ENCODE results near the gene MCHR1.
"Not testable (repeated sequence)": the region's sequence is repeated elsewhere in the genome, so short reads cannot be mapped to it uniquely, and the experiment has no call there.

The MCHR1 gene

GRCh38 chr22:40653361-40653760, 25.9 kb upstream of the MCHR1 start:
- Histone ChIP-seq H3K4me2 (ENCODE audit: low read length) (no peak overlapping the region), H3K79me2 (ENCODE audit: control insufficient read depth, insufficient read depth, low read length) (no peaks in the 10 kb centered on the region), H3K4ac (ENCODE audit: low read depth, low read length) (no peak overlapping the region), H3K36me3 (ENCODE audit: control insufficient read depth, insufficient read depth, low read length) (no peaks in the 10 kb centered on the region), H3K23ac (ENCODE audit: low read length) (no peak overlapping the region), H2BK120ac (ENCODE audit: low read depth, low read length) (no peak overlapping the region), H2BK15ac (replicated peaks; ENCODE audit: low read depth) (no peak overlapping the region), H3K56ac (ENCODE audit: low read length) (no peak overlapping the region), H3K18ac (ENCODE audit: low read length) (no peak overlapping the region), H2AK5ac (ENCODE audit: low read length) (no peak overlapping the region), H3K4me3 (ENCODE audit: low read length) (no peak overlapping the region), H3K4me1 (ENCODE audit: control insufficient read depth, low read depth, low read length) (no peaks in the 10 kb centered on the region), H2BK5ac (ENCODE audit: low read length) (no peak overlapping the region), H4K8ac (ENCODE audit: low read depth, low read length) (no peak overlapping the region), H3K9ac (ENCODE audit: low read length) (no peak overlapping the region), H4K5ac (ENCODE audit: low read length) (no peak overlapping the region), H3K27me3 (ENCODE audit: insufficient read depth, low read length, poor library complexity) (no peaks in the 10 kb centered on the region), H3K79me1 (ENCODE audit: low read length) (no peaks in the 10 kb centered on the region), H3K27ac (ENCODE audit: low read depth, low read length) (no peak overlapping the region)
- DNase-seq, result no peak
- no CpG with 5 or more reads among the region's 9 CpGs for WGBS (ENCODE audit: extremely low coverage, insufficient coverage, low lambda C conversion rate)

GRCh38 chr22:40654522-40655167, 24.6 kb upstream of the MCHR1 start:
- Histone ChIP-seq H2AK5ac (ENCODE audit: low read length) (no peak overlapping the region), H2BK5ac (ENCODE audit: low read length) (no peak overlapping the region), H3K23ac (ENCODE audit: low read length) (no peak overlapping the region), H4K5ac (ENCODE audit: low read length) (no peak overlapping the region), H3K18ac (ENCODE audit: low read length) (no peak overlapping the region), H3K36me3 (ENCODE audit: control insufficient read depth, insufficient read depth, low read length) (no peaks in the 10 kb centered on the region), H3K27ac (ENCODE audit: low read depth, low read length) (no peak overlapping the region), H3K4me1 (ENCODE audit: control insufficient read depth, low read depth, low read length) (no peaks in the 10 kb centered on the region), H3K4ac (ENCODE audit: low read depth, low read length) (no peak overlapping the region), H4K8ac (ENCODE audit: low read depth, low read length) (no peak overlapping the region), H3K56ac (ENCODE audit: low read length) (no peak overlapping the region), H3K4me2 (ENCODE audit: low read length) (no peak overlapping the region), H3K4me3 (ENCODE audit: low read length) (no peak overlapping the region), H3K79me1 (ENCODE audit: low read length) (no peaks in the 10 kb centered on the region), H3K27me3 (ENCODE audit: insufficient read depth, low read length, poor library complexity) (no peaks in the 10 kb centered on the region), H3K79me2 (ENCODE audit: control insufficient read depth, insufficient read depth, low read length) (no peaks in the 10 kb centered on the region), H2BK15ac (replicated peaks; ENCODE audit: low read depth) (no peak overlapping the region), H2BK120ac (ENCODE audit: low read depth, low read length) (no peak overlapping the region), H3K9ac (ENCODE audit: low read length) (no peak overlapping the region)
- no CpG with 5 or more reads among the region's 11 CpGs for WGBS (ENCODE audit: extremely low coverage, insufficient coverage, low lambda C conversion rate)
- peak; percentile 52 for DNase-seq

- H3K4me1 ChIP-seq (ENCODE audit: control insufficient read depth, low read depth, low read length); H3K4me2 ChIP-seq (ENCODE audit: low read length); H2BK5ac ChIP-seq (ENCODE audit: low read length); H3K79me1 ChIP-seq (ENCODE audit: low read length); H3K23ac ChIP-seq (ENCODE audit: low read length); H3K56ac ChIP-seq (ENCODE audit: low read length); H4K8ac ChIP-seq (ENCODE audit: low read depth, low read length); H3K4me3 ChIP-seq (ENCODE audit: low read length); H3K27ac ChIP-seq (ENCODE audit: low read depth, low read length); H3K36me3 ChIP-seq (ENCODE audit: control insufficient read depth, insufficient read depth, low read length); H3K18ac ChIP-seq (ENCODE audit: low read length); DNase-seq; H3K4ac ChIP-seq (ENCODE audit: low read depth, low read length); H3K27me3 ChIP-seq (ENCODE audit: insufficient read depth, low read length, poor library complexity); H2AK5ac ChIP-seq (ENCODE audit: low read length); H3K9ac ChIP-seq (ENCODE audit: low read length); H3K79me2 ChIP-seq (ENCODE audit: control insufficient read depth, insufficient read depth, low read length); H2BK120ac ChIP-seq (ENCODE audit: low read depth, low read length); H4K5ac ChIP-seq (ENCODE audit: low read length); H2BK15ac ChIP-seq (replicated peaks; ENCODE audit: low read depth): not testable (repeated sequence)
- WGBS (ENCODE audit: extremely low coverage, insufficient coverage, low lambda C conversion rate), result no CpG with 5 or more reads among the region's 3 CpGs
Measured at GRCh38 chr22:40655941-40656340, 23.3 kb upstream of the MCHR1 start.

- not testable (repeated sequence) for H3K23ac ChIP-seq (ENCODE audit: low read length); H3K27ac ChIP-seq (ENCODE audit: low read depth, low read length); H3K56ac ChIP-seq (ENCODE audit: low read length); DNase-seq; H3K36me3 ChIP-seq (ENCODE audit: control insufficient read depth, insufficient read depth, low read length); H4K5ac ChIP-seq (ENCODE audit: low read length); H3K9ac ChIP-seq (ENCODE audit: low read length); H3K4me3 ChIP-seq (ENCODE audit: low read length); H4K8ac ChIP-seq (ENCODE audit: low read depth, low read length); H3K27me3 ChIP-seq (ENCODE audit: insufficient read depth, low read length, poor library complexity); H3K79me1 ChIP-seq (ENCODE audit: low read length); H2BK15ac ChIP-seq (replicated peaks; ENCODE audit: low read depth); H3K4ac ChIP-seq (ENCODE audit: low read depth, low read length); H3K4me1 ChIP-seq (ENCODE audit: control insufficient read depth, low read depth, low read length); H3K79me2 ChIP-seq (ENCODE audit: control insufficient read depth, insufficient read depth, low read length); H2BK5ac ChIP-seq (ENCODE audit: low read length); H3K4me2 ChIP-seq (ENCODE audit: low read length); H2BK120ac ChIP-seq (ENCODE audit: low read depth, low read length); H3K18ac ChIP-seq (ENCODE audit: low read length); H2AK5ac ChIP-seq (ENCODE audit: low read length)
- no CpG with 5 or more reads among the region's 10 CpGs for whole genome bisulfite sequencing (ENCODE audit: extremely low coverage, insufficient coverage, low lambda C conversion rate)
Measured at GRCh38 chr22:40656651-40657050, 22.6 kb upstream of the MCHR1 start.

DNA sequence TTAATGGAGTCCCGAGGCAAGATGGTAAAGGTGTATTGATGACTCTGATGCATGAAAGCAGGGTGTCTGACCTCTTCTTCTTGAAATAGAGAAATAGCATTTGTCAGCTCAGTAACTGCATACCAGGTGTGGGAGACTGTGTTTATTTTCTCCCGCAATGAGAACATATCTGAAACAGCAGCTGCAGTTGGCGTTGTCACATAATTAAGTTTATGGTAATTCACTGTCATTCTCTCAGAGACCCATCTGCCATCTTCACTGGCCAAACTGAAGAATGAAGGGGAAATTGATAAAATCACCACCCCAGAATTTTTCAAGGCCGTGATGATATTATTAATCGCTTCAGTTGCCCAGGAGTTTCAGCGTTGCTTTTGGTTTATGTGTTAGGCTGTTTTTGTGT, 20.1 kb upstream of the MCHR1 start:
- H3K9ac ChIP-seq (ENCODE audit: low read length), result no peak overlapping the region
- no peaks in the 10 kb centered on the region for H3K79me2 ChIP-seq (ENCODE audit: control insufficient read depth, insufficient read depth, low read length)
- H3K18ac ChIP-seq (ENCODE audit: low read length), result no peak overlapping the region
- H3K27me3 ChIP-seq (ENCODE audit: insufficient read depth, low read length, poor library complexity), result no peaks in the 10 kb centered on the region
- H4K5ac ChIP-seq (ENCODE audit: low read length), result no peak overlapping the region
- no peak overlapping the region for H3K23ac ChIP-seq (ENCODE audit: low read length)
- H2BK15ac ChIP-seq (replicated peaks; ENCODE audit: low read depth), result no peak overlapping the region
- no peak overlapping the region for H3K27ac ChIP-seq (ENCODE audit: low read depth, low read length)
- DNase-seq, result no peak
- no peak overlapping the region for H2AK5ac ChIP-seq (ENCODE audit: low read length)
- H3K56ac ChIP-seq (ENCODE audit: low read length), result no peak overlapping the region
- H3K79me1 ChIP-seq (ENCODE audit: low read length), result no peaks in the 10 kb centered on the region
- WGBS (ENCODE audit: extremely low coverage, insufficient coverage, low lambda C conversion rate), result no CpG with 5 or more reads among the region's 6 CpGs
- H3K4me2 ChIP-seq (ENCODE audit: low read length), result no peak overlapping the region
- H3K36me3 ChIP-seq (ENCODE audit: control insufficient read depth, insufficient read depth, low read length), result no peaks in the 10 kb centered on the region
- no peak overlapping the region for H3K4me3 ChIP-seq (ENCODE audit: low read length)
- H3K4me1 ChIP-seq (ENCODE audit: control insufficient read depth, low read depth, low read length), result no peaks in the 10 kb centered on the region
- no peak overlapping the region for H4K8ac ChIP-seq (ENCODE audit: low read depth, low read length)
- H3K4ac ChIP-seq (ENCODE audit: low read depth, low read length), result no peak overlapping the region
- no peak overlapping the region for H2BK120ac ChIP-seq (ENCODE audit: low read depth, low read length)
- H2BK5ac ChIP-seq (ENCODE audit: low read length), result no peak overlapping the region

GRCh38 chr22:40660730-40661129, 18.6 kb upstream of the MCHR1 start:
- Histone ChIP-seq H3K4me1 (ENCODE audit: control insufficient read depth, low read depth, low read length) (no peaks in the 10 kb centered on the region), H3K4ac (ENCODE audit: low read depth, low read length) (no peak overlapping the region), H4K8ac (ENCODE audit: low read depth, low read length) (no peak overlapping the region), H3K18ac (ENCODE audit: low read length) (no peak overlapping the region), H3K56ac (ENCODE audit: low read length) (no peak overlapping the region), H3K79me1 (ENCODE audit: low read length) (no peaks in the 10 kb centered on the region), H3K79me2 (ENCODE audit: control insufficient read depth, insufficient read depth, low read length) (no peaks in the 10 kb centered on the region), H3K4me3 (ENCODE audit: low read length) (no peak overlapping the region), H2AK5ac (ENCODE audit: low read length) (no peak overlapping the region), H3K27ac (ENCODE audit: low read depth, low read length) (no peak overlapping the region), H3K23ac (ENCODE audit: low read length) (no peak overlapping the region), H4K5ac (ENCODE audit: low read length) (no peak overlapping the region), H2BK5ac (ENCODE audit: low read length) (no peak overlapping the region), H3K4me2 (ENCODE audit: low read length) (no peak overlapping the region), H3K27me3 (ENCODE audit: insufficient read depth, low read length, poor library complexity) (no peaks in the 10 kb centered on the region), H3K36me3 (ENCODE audit: control insufficient read depth, insufficient read depth, low read length) (no peaks in the 10 kb centered on the region), H2BK120ac (ENCODE audit: low read depth, low read length) (no peak overlapping the region), H3K9ac (ENCODE audit: low read length) (no peak overlapping the region), H2BK15ac (replicated peaks; ENCODE audit: low read depth) (no peak overlapping the region)
- no peak for DNase-seq
- WGBS (ENCODE audit: extremely low coverage, insufficient coverage, low lambda C conversion rate), result no CpG with 5 or more reads among the region's 3 CpGs
